Activated naive CD4-positive, alpha-beta T cell treated with anti-CD3 and anti-CD28 coated beads for 36 hours (primary cell): ENCODE data around the gene ABCC11. TPM values are rescaled to one million over a fixed set of nuclear protein-coding genes. Genes with fewer than 3 reads are reported as not detected.

ENCODE experiments used
- CTCF ChIA-PET: fragments of 350-600 bp; sonication (Branson Sonifier 250); formaldehyde crosslinking; loops from one replicate; lab custom pipeline; 2021; ENCODE audit warnings: antibody characterized with exemption; lab: Charles Lee
- DNase-seq: peaks from one replicate; pipeline ENCODE4 v3.0.0-alpha.2; 2020
- H3K27ac Mint-ChIP-seq: one replicate; pipeline ENCODE4 v1.8.0; 2021; ENCODE audit warnings: mild to moderate bottlenecking, mixed read lengths
- H3K27me3 Mint-ChIP-seq: one replicate; pipeline ENCODE4 v1.8.0; 2021; ENCODE audit warnings: low read depth, mixed read lengths
- H3K36me3 Mint-ChIP-seq: one replicate; pipeline ENCODE4 v1.8.0; 2021; ENCODE audit warnings: low read depth, mixed read lengths
- H3K4me1 Mint-ChIP-seq: one replicate; pipeline ENCODE4 v1.8.0; 2021; ENCODE audit warnings: low read depth, mixed read lengths
- H3K4me3 Mint-ChIP-seq: one replicate; pipeline ENCODE4 v1.8.0; 2021; ENCODE audit warnings: mild to moderate bottlenecking, moderate library complexity, mixed read lengths
- H3K9me3 Mint-ChIP-seq: one replicate; pipeline ENCODE4 v1.8.0; 2021; ENCODE audit warnings: mixed read lengths
- intact Hi-C: fragments of 100-400 bp; cut with micrococcal nuclease; formaldehyde crosslinking; loops from one replicate; pipeline ENCODE4 v1.15.1; 2023
- total RNA-seq, 2 experiments: library from RNA; stranded (reverse); gene quantifications; one replicate each; pipeline ENCODE4 v1.2.3, GENCODE V29; 2021

Gene ABCC11
- total RNA-seq, 2 experiments from 2014 or later: 0.15 to 0.24 TPM

GRCh38 chr16:48276102-48276501 lies 28.8 kb upstream of the ABCC11 start:
- Mint-ChIP-seq H3K4me1 (peaks cover 2% of the 10 kb centered on the region), H3K4me3 (no peak overlapping the region), H3K27me3 (no peaks in the 10 kb centered on the region), H3K9me3 (no peaks in the 10 kb centered on the region), H3K36me3 (peaks cover 13% of the 10 kb centered on the region), H3K27ac (no peak overlapping the region)
- no peak for DNase-seq
- intact Hi-C loops: no loop called here
- CTCF ChIA-PET: interaction anchor here (0.9 kb wide), 1 partner anchor 347 kb away, joined by 3 read pairs; no protein-coding TSS in a partner anchor

DNA sequence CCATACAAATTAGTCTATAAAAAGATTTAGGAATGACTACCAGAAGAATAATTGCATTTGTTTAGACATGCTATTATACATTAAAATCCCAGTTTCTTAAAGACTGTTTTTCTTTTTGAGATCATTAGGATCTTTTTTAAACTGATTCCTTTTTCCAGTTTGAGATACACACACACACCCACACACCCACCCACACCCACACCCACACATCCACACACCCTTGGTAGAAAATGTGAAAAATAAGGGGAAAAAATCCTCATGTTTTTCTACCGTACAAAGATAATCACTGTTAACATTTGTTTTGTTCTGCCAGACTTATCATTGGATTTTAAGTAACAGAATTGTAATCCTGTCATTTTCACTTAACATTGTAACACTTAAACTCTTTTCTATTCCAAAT lies 27.1 kb upstream of the ABCC11 start:
- no peak for DNase-seq
- H3K27me3 Mint-ChIP-seq: no peaks in the 10 kb centered on the region
- intact Hi-C loops: no loop called here
- H3K4me3 Mint-ChIP-seq: no peak overlapping the region
- H3K4me1 Mint-ChIP-seq: peaks cover 2% of the 10 kb centered on the region
- no peaks in the 10 kb centered on the region for H3K9me3 Mint-ChIP-seq
- no peak overlapping the region for H3K27ac Mint-ChIP-seq
- CTCF ChIA-PET: interaction anchor here (0.6 kb wide), 1 partner anchor 895 kb away, joined by 5 read pairs; no protein-coding TSS in a partner anchor
- H3K36me3 Mint-ChIP-seq: peaks cover 11% of the 10 kb centered on the region

GRCh38 chr16:48272837-48273421 lies 25.6 kb upstream of the ABCC11 start:
- Mint-ChIP-seq H3K9me3 (no peaks in the 10 kb centered on the region), H3K4me3 (no peak overlapping the region), H3K4me1 (no peaks in the 10 kb centered on the region), H3K36me3 (peaks cover 8% of the 10 kb centered on the region), H3K27me3 (no peaks in the 10 kb centered on the region), H3K27ac (no peak overlapping the region)
- DNase-seq: no peak
- CTCF ChIA-PET: interaction anchor here (0.7 kb wide), 1 partner anchor 66 kb away, joined by 3 read pairs; no protein-coding TSS in a partner anchor
- intact Hi-C loops: no loop called here

- peaks cover 4% of the 10 kb centered on the region for H3K4me1 Mint-ChIP-seq
- CTCF ChIA-PET: interaction anchor here (0.6 to 0.8 kb wide), 2 partner anchors 17 to 351 kb away, joined by 3 read pairs; no protein-coding TSS in a partner anchor
- H3K27me3 Mint-ChIP-seq: no peaks in the 10 kb centered on the region
- DNase-seq: no peak
- no peak overlapping the region for H3K4me3 Mint-ChIP-seq
- no peaks in the 10 kb centered on the region for H3K9me3 Mint-ChIP-seq
- peaks cover 4% of the 10 kb centered on the region for H3K36me3 Mint-ChIP-seq
- no peak overlapping the region for H3K27ac Mint-ChIP-seq
- intact Hi-C loops: no loop called here
These were observed 24.4 kb upstream of the ABCC11 start for GRCh38 chr16:48271728-48272127.

DNA sequence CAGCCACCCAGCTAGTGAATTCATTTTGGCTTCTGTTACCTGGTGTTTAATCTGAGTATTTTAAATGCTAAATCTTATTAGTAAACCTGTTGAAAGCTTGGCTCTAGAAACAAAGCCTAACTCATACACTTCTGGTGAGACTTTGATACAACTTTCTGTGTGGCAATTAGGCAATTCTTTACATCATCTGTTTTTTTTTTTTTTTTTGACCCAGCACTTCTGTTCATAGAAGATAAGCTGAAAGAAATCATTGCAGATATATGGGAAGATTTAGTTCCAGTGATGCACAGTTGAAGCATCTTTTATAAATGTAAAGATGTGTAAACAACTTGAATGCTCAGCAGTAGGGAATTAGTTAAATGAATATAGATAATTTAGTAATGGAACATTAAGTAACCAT lies 21.7 kb upstream of the ABCC11 start:
- Mint-ChIP-seq H3K4me1 (peaks cover 7% of the 10 kb centered on the region), H3K27ac (peak overlapping the region; percentile 4), H3K36me3 (peaks cover 13% of the 10 kb centered on the region), H3K4me3 (no peak overlapping the region), H3K9me3 (no peaks in the 10 kb centered on the region), H3K27me3 (no peaks in the 10 kb centered on the region)
- intact Hi-C loops: no loop called here
- CTCF ChIA-PET: interaction anchor here (0.6 to 1.0 kb wide), 2 partner anchors 20 to 362 kb away, joined by 3 read pairs; no protein-coding TSS in a partner anchor
- no peak for DNase-seq

DNA sequence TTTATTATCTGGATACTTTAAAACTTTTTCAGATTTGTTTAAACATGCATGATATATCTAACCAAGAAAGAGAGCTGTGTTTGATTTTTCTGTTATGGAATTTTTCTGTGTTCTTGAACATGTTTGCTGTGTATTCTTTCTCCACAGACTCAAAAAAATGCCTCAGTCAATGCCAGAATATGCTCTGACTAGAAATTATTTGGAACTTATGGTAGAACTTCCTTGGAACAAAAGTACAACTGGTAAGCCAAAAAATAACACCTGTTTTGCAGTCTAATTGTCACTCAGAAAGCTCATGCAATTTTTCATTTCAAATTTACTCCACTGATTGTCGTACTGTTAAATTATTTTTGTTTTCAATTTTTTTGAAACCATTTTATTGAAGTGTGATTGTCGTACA lies 15.3 kb upstream of the ABCC11 start:
- no peak for DNase-seq
- CTCF ChIA-PET: no interaction called here
- Mint-ChIP-seq H3K9me3 (no peaks in the 10 kb centered on the region), H3K27ac (no peak overlapping the region), H3K4me1 (peaks cover 8% of the 10 kb centered on the region), H3K27me3 (no peaks in the 10 kb centered on the region), H3K36me3 (peaks cover 49% of the 10 kb centered on the region), H3K4me3 (no peak overlapping the region)
- intact Hi-C loops: no loop called here

DNA sequence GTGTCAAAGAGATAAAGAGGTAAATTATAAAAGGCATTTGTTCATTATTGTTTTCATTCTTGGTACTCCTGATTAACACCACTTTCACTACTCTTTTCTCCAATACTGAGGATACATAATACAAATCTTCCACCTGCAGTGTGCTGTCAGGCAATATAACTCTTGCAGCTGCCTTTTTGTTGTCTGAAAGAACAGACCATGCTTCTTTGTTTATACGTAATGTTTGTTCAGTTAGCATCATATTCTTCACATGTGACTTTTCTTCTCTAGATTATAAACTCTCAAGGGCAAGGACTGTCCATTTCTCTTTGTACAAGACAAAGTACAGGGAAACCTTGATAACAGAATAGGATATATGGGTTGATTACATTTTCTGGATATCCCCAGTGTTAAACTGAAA lies 14.2 kb upstream of the ABCC11 start:
- intact Hi-C loops: no loop called here
- Mint-ChIP-seq H3K4me3 (no peak overlapping the region), H3K4me1 (peaks cover 6% of the 10 kb centered on the region), H3K27ac (no peak overlapping the region), H3K27me3 (no peaks in the 10 kb centered on the region), H3K9me3 (no peaks in the 10 kb centered on the region), H3K36me3 (peaks cover 50% of the 10 kb centered on the region)
- DNase-seq: no peak
- CTCF ChIA-PET: no interaction called here

GRCh38 chr16:48256579-48257177 lies 9.3 kb upstream of the ABCC11 start:
- Mint-ChIP-seq H3K4me1 (peaks cover 5% of the 10 kb centered on the region), H3K9me3 (no peaks in the 10 kb centered on the region), H3K4me3 (no peak overlapping the region), H3K27me3 (no peaks in the 10 kb centered on the region), H3K36me3 (peaks cover 48% of the 10 kb centered on the region), H3K27ac (no peak overlapping the region)
- intact Hi-C loops: no loop called here
- CTCF ChIA-PET: no interaction called here
- no peak for DNase-seq

GRCh38 chr16:48252013-48252412 lies 4.7 kb upstream of the ABCC11 start:
- Mint-ChIP-seq H3K4me3 (no peak overlapping the region), H3K4me1 (peaks cover 27% of the 10 kb centered on the region), H3K27ac (no peak overlapping the region), H3K36me3 (peaks cover 28% of the 10 kb centered on the region), H3K27me3 (no peaks in the 10 kb centered on the region), H3K9me3 (no peaks in the 10 kb centered on the region)
- intact Hi-C loops: no loop called here
- no peak for DNase-seq
- CTCF ChIA-PET: interaction anchor here (0.7 to 1.1 kb wide), 3 partner anchors 66 to 378 kb away, joined by 3 to 6 read pairs (median 4); no protein-coding TSS in a partner anchor

DNA sequence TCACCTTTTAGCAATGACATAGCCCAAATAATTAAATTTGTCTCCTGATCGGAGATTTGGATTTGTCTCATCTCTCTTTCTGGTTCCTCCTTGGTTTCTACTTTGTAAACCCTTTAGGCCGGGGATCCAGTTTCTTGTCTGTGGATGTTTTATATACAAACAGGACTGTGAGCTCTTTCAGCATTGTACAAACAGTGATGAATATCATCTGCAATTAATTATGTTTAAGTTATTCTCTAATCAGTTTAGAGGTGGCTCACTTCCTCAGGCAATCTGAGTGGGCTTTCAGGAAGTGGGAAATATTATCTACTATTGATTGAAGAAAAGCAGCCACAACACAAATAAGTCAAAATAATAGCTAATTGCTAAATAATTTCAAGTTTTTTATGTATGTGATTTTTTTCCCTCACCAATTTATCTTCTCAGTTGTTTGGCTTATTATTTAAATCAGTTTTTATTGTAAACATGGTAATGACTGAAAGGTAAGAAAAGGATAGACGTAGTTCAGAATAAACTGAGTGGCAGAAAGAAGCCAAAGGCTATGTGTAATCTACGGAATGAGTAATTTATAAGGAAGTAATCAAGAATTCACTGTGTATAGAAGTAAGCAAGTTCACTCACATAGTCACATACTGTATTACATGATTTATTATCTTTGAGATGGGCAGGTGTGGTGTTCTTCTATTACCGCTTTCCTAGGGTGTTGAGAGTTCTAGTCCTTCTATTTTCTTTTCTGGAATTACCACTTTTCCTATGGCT lies 3.4 kb upstream of the ABCC11 start:
- Mint-ChIP-seq H3K36me3 (peaks cover 21% of the 10 kb centered on the region), H3K4me3 (no peak overlapping the region), H3K27me3 (no peaks in the 10 kb centered on the region), H3K9me3 (no peaks in the 10 kb centered on the region), H3K27ac (no peak overlapping the region), H3K4me1 (peaks cover 38% of the 10 kb centered on the region)
- DNase-seq: no peak
- CTCF ChIA-PET: no interaction called here
- intact Hi-C loops: no loop called here

DNA sequence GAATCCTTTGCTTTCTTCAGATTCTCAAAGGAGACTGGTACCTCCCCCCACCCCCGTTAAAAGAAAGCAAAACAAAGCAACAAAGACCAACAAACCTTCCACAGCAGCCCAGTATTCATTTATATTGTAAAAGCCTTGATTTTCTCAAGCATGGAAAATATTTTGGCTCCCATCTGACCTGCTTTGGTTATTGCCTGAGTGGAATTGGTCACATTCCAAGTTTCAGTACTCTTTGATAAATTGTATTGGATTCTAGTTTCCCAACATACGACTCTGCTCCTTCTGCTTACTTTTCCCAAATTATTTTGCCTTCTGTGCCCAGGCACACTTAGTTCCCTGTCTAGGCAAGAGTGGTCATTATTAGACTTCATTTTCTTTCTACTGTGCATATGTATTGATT lies 1.3 kb downstream of the ABCC11 start:
- intact Hi-C loops: no loop called here
- H3K27me3 Mint-ChIP-seq: no peaks in the 10 kb centered on the region
- DNase-seq: no peak
- H3K4me1 Mint-ChIP-seq: peaks cover 46% of the 10 kb centered on the region
- CTCF ChIA-PET: interaction anchor here (1.0 kb wide), 1 partner anchor 15 kb away, joined by 3 read pairs; no protein-coding TSS in a partner anchor
- no peak overlapping the region for H3K27ac Mint-ChIP-seq
- peaks cover 4% of the 10 kb centered on the region for H3K36me3 Mint-ChIP-seq
- no peak overlapping the region for H3K4me3 Mint-ChIP-seq
- no peaks in the 10 kb centered on the region for H3K9me3 Mint-ChIP-seq

DNA sequence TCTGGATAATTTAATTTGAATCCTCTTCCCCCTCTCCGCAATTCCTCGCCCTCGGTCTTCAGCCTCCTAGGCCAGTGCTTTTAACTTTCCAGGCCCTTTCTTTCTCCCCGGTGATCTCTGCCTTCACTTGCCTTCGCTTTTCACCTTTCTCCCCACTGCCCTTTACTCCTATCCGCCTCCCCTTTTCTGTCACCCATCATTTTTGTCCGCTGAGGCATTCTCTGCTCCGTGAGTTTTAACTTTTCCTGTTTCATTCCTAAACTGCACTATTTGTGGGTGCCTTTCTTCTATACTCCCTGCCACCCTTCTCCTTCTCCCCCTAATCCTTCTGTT lies 2.5 kb downstream of the ABCC11 start:
- Mint-ChIP-seq H3K36me3 (peaks cover 4% of the 10 kb centered on the region), H3K4me3 (peak overlapping the region; percentile 88), H3K27ac (peak overlapping the region; percentile 74), H3K4me1 (peaks cover 39% of the 10 kb centered on the region), H3K9me3 (no peaks in the 10 kb centered on the region), H3K27me3 (no peaks in the 10 kb centered on the region)
- intact Hi-C loops: loop anchor here (1.0 to 5.0 kb wide), 4 partner anchors 13 to 1556 kb away; partner anchors contain the start of genes NETO2, ORC6 and VPS35
- no peak for DNase-seq
- CTCF ChIA-PET: no interaction called here
